GM21423 (cell line): ENCODE data around the gene ZNF837.

Experiments used
- ATAC-seq: cut with Tn5 transposase; IDR thresholded peaks from one replicate; pipeline ENCODE4 v1.9.1; 2021; ENCODE audit warnings: mild to moderate bottlenecking, moderate library complexity; ENCODE audit not compliant: unreplicated experiment

ZNF837 gene

GRCh38 chr19:58372311-58373133 is 8.3 kb downstream of the ZNF837 start:
- no peak for ATAC-seq

- ATAC-seq: no peak
These were observed 12.1 kb downstream of the ZNF837 start for GRCh38 chr19:58368561-58369360.

- no peak for ATAC-seq
These were observed 13.0 kb downstream of the ZNF837 start for GRCh38 chr19:58367698-58368454.

- no peak for ATAC-seq
These were observed 14.0 kb downstream of the ZNF837 start for GRCh38 chr19:58366585-58367430.

- no peak for ATAC-seq
These were observed 16.7 kb downstream of the ZNF837 start for GRCh38 chr19:58364146-58364545.

- peak; percentile 84 for ATAC-seq
These were observed 18.4 kb downstream of the ZNF837 start, which contains the start of gene ZNF497 for GRCh38 chr19:58362272-58362994. TSS of gene ZNF497 (minus strand) at chr19:58362751. CDS start at chr19:58357635, 5,116 bp downstream.

GRCh38 chr19:58361900-58362271 is 18.9 kb downstream of the ZNF837 start:
- ATAC-seq: peak; percentile 2

GRCh38 chr19:58357481-58358145 is 23.2 kb downstream of the ZNF837 start:
- ATAC-seq: no peak

- no peak for ATAC-seq
These were observed 23.9 kb downstream of the ZNF837 start for GRCh38 chr19:58356766-58357480.

GRCh38 chr19:58355908-58356765 is 24.7 kb downstream of the ZNF837 start:
- ATAC-seq: no peak

GRCh38 chr19:58355215-58355796 is 25.5 kb downstream of the ZNF837 start:
- no peak for ATAC-seq

GRCh38 chr19:58354478-58355030 is 26.3 kb downstream of the ZNF837 start:
- ATAC-seq: no peak

- ATAC-seq: no peak
These were observed 26.9 kb downstream of the ZNF837 start for GRCh38 chr19:58353717-58354477.

- ATAC-seq: no peak
These were observed 27.8 kb downstream of the ZNF837 start, which contains the start of gene A1BG for GRCh38 chr19:58352760-58353671. TSS of gene A1BG (minus strand) at chr19:58353492. CDS start at chr19:58353437, 55 bp downstream.
